Endothelial cell of umbilical vein (primary cell): ENCODE measurements around the gene TGIF1. TPM values are rescaled to one million over a fixed set of nuclear protein-coding genes. Genes with fewer than 3 reads are reported as not detected.
A peak's percentile ranks its signal among the peaks of the same experiment; 100 is the strongest.

Experiments
- BruUV-seq: library from RNA; stranded (reverse); fragments of 400-500 nt; replicated peaks from 2 replicates; lab custom pipeline; 2021; lab: Mats Ljungman, UMichigan
- CTCF ChIA-PET: fragments of 300-600, 350-600 bp; sonication (Branson Sonifier 250); formaldehyde crosslinking; loops from one replicate; lab custom pipeline; 2021; ENCODE audit warnings: antibody characterized with exemption, inconsistent platforms; lab: Charles Lee
- POLR2A ChIA-PET: fragments of 300-600, 350-600 bp; sonication (Branson Sonifier 250); formaldehyde crosslinking; loops from one replicate; lab custom pipeline; 2021; ENCODE audit warnings: antibody characterized with exemption, inconsistent platforms; lab: Charles Lee
- DNase-seq: peaks from one replicate; pipeline ENCODE4 v3.0.0-alpha.2; 2011; ENCODE audit warnings: low read depth, low spot score
- FAIRE-seq: peaks from 2 replicates; lab custom pipeline; 2011; peaks lifted over from hg19 to GRCh38; lab: Jason Lieb, UNC
- H2AFZ ChIP-seq: 2 replicates; pipeline ENCODE4 v1.6.0; 2012; ENCODE audit warnings: low read depth, low read length, control low read depth, inconsistent platforms
- H3K27ac ChIP-seq: 2 replicates; pipeline ENCODE4 v1.5.1; 2011; ENCODE audit warnings: low read depth, mild to moderate bottlenecking, control low read depth, low read length, moderate library complexity; ENCODE audit not compliant: insufficient read depth
- H3K27me3 ChIP-seq, 2 experiments: 2 replicates each; pipeline versions ENCODE4 v1.6.0 to v1.6.1; 2011; ENCODE audit warnings: low read length in 2 of 2, mixed read lengths in 1 of 2; ENCODE audit not compliant: control insufficient read depth in 2 of 2, insufficient read depth in 2 of 2
- H3K36me3 ChIP-seq, 2 experiments: 2 replicates in 1 of 2; 3 replicates in 1 of 2; pipeline ENCODE4 v1.5.1; 2011; ENCODE audit warnings: low read length in 2 of 2, mild to moderate bottlenecking in 1 of 2, moderate library complexity in 1 of 2; ENCODE audit not compliant: control insufficient read depth in 2 of 2, insufficient read depth in 2 of 2; ENCODE audit errors: extremely low read depth in 1 of 2
- H3K4me1 ChIP-seq: 3 replicates; pipeline ENCODE4 v1.5.1; 2011; ENCODE audit warnings: mild to moderate bottlenecking, low read length; ENCODE audit not compliant: control insufficient read depth, insufficient read depth; ENCODE audit errors: extremely low read depth
- H3K4me2 ChIP-seq: 2 replicates; pipeline ENCODE4 v1.6.1; 2011; ENCODE audit warnings: low read length, control low read depth, mixed read lengths; ENCODE audit not compliant: insufficient read depth
- H3K4me3 ChIP-seq, 3 experiments: fragments of 200-600 bp in 1 of 3; sonication (generic), shearing (Covaris generic) in 1 of 3; replicated peaks in 1 of 3; 2 replicates each; pipeline ENCODE4 v1.5.1; 2011 to 2016; ENCODE audit warnings: control low read depth in 3 of 3, low read length in 3 of 3, mild to moderate bottlenecking in 2 of 3, inconsistent platforms in 1 of 3, low read depth in 1 of 3, moderate library complexity in 1 of 3; ENCODE audit not compliant: insufficient read depth in 1 of 3
- H3K79me2 ChIP-seq: 2 replicates; pipeline ENCODE4 v1.6.0; 2012; ENCODE audit warnings: low read length, inconsistent platforms; ENCODE audit not compliant: control insufficient read depth, insufficient read depth
- H3K9ac ChIP-seq: replicated peaks from 2 replicates; pipeline ENCODE3; 2011; ENCODE audit warnings: low read length, control low read depth; ENCODE audit not compliant: insufficient read depth; ENCODE audit errors: extremely low read depth
- H3K9me1 ChIP-seq: replicated peaks from 3 replicates; pipeline ENCODE4 v1.6.0; 2011; ENCODE audit warnings: mild to moderate bottlenecking, low read length; ENCODE audit not compliant: control insufficient read depth, insufficient read depth; ENCODE audit errors: extremely low read depth
- H3K9me3 ChIP-seq: replicated peaks from 2 replicates; pipeline ENCODE4 v1.5.1; 2012; ENCODE audit warnings: low read length, inconsistent platforms; ENCODE audit not compliant: control insufficient read depth, insufficient read depth
- H4K20me1 ChIP-seq: replicated peaks from 2 replicates; pipeline ENCODE3; 2011; ENCODE audit warnings: mild to moderate bottlenecking, low read length; ENCODE audit not compliant: control insufficient read depth, insufficient read depth; ENCODE audit errors: extremely low read depth
- EZH2 ChIP-seq: IDR thresholded peaks from 2 replicates; pipeline ENCODE4 v1.6.1; 2012; ENCODE audit warnings: borderline replicate concordance, low read depth, mild to moderate bottlenecking, moderate library complexity, low read length, inconsistent platforms; ENCODE audit not compliant: severe bottlenecking
- FOS ChIP-seq: IDR thresholded peaks from 2 replicates; pipeline ENCODE4 v1.6.1; 2011; ENCODE audit warnings: mild to moderate bottlenecking, low read length, moderate library complexity, borderline replicate concordance; ENCODE audit not compliant: insufficient read depth
- GATA2 ChIP-seq: IDR thresholded peaks from 2 replicates; pipeline ENCODE4 v1.7.0; 2011; ENCODE audit warnings: low read depth, mild to moderate bottlenecking, moderate library complexity, mixed read lengths, low read length; ENCODE audit not compliant: insufficient read length, insufficient read depth
- JUN ChIP-seq: IDR thresholded peaks from 2 replicates; pipeline ENCODE4 v1.6.1; 2011; ENCODE audit warnings: borderline replicate concordance, low read depth; ENCODE audit not compliant: insufficient read length, insufficient read depth
- MYC ChIP-seq: IDR thresholded peaks from one replicate; pipeline ENCODE4 v1.6.1; 2011; ENCODE audit warnings: mild to moderate bottlenecking, low read depth, low read length
- POLR2A ChIP-seq: IDR thresholded peaks from 2 replicates; pipeline ENCODE4 v1.6.1; 2012; ENCODE audit warnings: low read depth, mild to moderate bottlenecking, control low read depth, low read length
- POLR2AphosphoS5 ChIP-seq: IDR thresholded peaks from 2 replicates; pipeline ENCODE4 v1.6.1; 2012; ENCODE audit warnings: low read depth, mild to moderate bottlenecking, control low read depth, low read length, moderate library complexity; ENCODE audit not compliant: insufficient read depth
- dilution Hi-C: fragments of 300-500 bp; cut with MboI; formaldehyde crosslinking; loops from one replicate; pipeline ENCODE4 v1.15.0; 2019; ENCODE audit warnings: low sequenced_read_pairs; ENCODE audit not compliant: extremely low pct_ligation_motif_present
- intact Hi-C: fragments of 100-400 bp; cut with micrococcal nuclease; formaldehyde crosslinking; loops from one replicate; pipeline ENCODE4 v1.10.0; 2022
- polyA plus RNA-seq, 4 experiments: library from polyadenylated mRNA; depleted of rRNA in 3 of 4; stranded (reverse) in 3 of 4; unstranded in 1 of 4; fragments of >200 nt; gene quantifications; 2 replicates each; pipeline versions ENCODE4 v1.2.1 to v1.2.3, GENCODE V29; 2011 to 2012; ENCODE audit warnings: missing spikeins in 1 of 4
- total RNA-seq: library from RNA; stranded (reverse); gene quantifications from 2 replicates; pipeline ENCODE4 v1.2.3, GENCODE V29; 2021
- TF ChIP-seq, protein P1 (sequence below): IDR thresholded peaks from 2 replicates; pipeline ENCODE4 v1.6.1; 2011; ENCODE audit not compliant: insufficient read depth, insufficient read length
- TF ChIP-seq, protein P2 (sequence below), 2 donors: IDR thresholded peaks; 1 replicate in 1 of 2; 2 replicates in 1 of 2; pipeline ENCODE4 v1.5.1; 2011; ENCODE audit warnings: low read length in 2 of 2, mild to moderate bottlenecking in 2 of 2, moderate library complexity in 2 of 2, control low read depth in 1 of 2, inconsistent platforms in 1 of 2, low read depth in 1 of 2; ENCODE audit not compliant: insufficient read depth in 1 of 2; ENCODE audit errors: extremely low read depth in 1 of 2

Gene TGIF1
- total and polyA plus RNA-seq, 2 donors (not counting 3 experiments of a cell fraction or from before 2014, with no cell fraction given) = 75.6 to 96.6 TPM

DNA sequence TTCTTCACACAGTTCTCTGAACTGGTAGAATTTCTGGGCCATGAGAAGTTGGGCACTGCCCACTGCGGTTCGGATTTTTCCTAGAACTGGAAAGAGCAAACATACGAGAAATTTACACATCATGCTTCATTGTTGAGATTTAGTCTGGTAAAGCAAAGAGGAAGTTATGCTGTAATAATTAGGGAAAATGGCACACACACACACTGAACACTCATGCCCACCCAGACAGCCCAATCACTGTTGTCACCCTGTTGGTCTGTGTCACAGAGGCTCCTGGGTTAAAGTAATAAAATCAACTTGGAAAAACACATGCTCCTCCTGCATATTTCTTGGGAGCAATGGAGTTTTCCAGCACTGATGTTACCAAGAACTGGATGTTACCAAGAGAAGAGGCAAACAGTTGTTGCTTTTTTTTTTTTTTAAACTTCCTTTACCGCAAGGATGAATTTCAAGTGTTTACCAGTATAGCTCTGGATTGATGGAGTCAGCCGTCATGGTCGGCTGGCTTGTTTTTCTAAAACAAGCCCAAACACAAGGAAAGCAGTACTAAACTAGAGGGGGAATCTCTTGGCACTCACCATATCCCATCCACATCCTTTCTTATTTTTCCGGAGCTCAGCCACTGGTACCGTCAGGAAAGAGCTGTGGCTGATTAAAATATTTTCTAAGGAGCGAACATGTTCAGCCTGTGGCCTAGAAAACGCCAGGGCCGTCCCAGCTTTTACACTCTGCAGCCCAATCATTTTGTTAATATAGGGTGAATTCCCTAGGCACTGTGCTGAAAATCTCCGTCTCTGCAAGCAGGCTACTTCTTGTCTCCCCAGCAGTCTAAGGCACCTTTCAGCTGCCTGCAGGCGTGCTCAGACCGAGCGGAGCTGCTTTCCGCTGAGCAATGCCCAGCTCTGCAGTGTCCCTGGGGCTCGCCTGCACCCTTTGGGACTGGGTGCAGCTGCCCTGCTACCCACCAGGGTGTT is 58.9 kb downstream of the TGIF1 start:
- no peaks in the 10 kb centered on the region for H3K36me3 ChIP-seq
- dilution Hi-C loops = no loop called here
- H3K79me2 ChIP-seq = no peaks in the 10 kb centered on the region
- ChIA-PET POLR2A (no interaction called here), CTCF (interaction anchor here (0.7 to 1.4 kb wide), 3 partner anchors 9 to 85 kb away, joined by 3 to 5 read pairs (median 3); no protein-coding TSS in a partner anchor)
- no peak overlapping the region for H3K4me3 ChIP-seq
- H3K9me1 ChIP-seq = no peaks in the 10 kb centered on the region
- no peaks in the 10 kb centered on the region for H3K9me3 ChIP-seq
- no peak overlapping the region for H3K4me2 ChIP-seq
- BruUV-seq = no TSS peak
- intact Hi-C loops = no loop called here
- H4K20me1 ChIP-seq = no peaks in the 10 kb centered on the region
- no peak overlapping the region for H3K27ac ChIP-seq
- no peaks in the 10 kb centered on the region for H3K4me1 ChIP-seq
- H2AFZ ChIP-seq = peak overlapping the region; percentile 11
- FAIRE-seq (no peak), DNase-seq (no peak)
- H3K9ac ChIP-seq = no peak overlapping the region
- no peak for TF ChIP-seq GATA2
- TF ChIP-seq FOS = no peak
- TF ChIP-seq, protein P1, sequence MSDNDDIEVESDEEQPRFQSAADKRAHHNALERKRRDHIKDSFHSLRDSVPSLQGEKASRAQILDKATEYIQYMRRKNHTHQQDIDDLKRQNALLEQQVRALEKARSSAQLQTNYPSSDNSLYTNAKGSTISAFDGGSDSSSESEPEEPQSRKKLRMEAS = no peak
- TF ChIP-seq POLR2AphosphoS5 = no peak
- TF ChIP-seq EZH2 = no peak
- no peak for TF ChIP-seq MYC
- no peak for TF ChIP-seq POLR2A
- TF ChIP-seq, protein P2, sequence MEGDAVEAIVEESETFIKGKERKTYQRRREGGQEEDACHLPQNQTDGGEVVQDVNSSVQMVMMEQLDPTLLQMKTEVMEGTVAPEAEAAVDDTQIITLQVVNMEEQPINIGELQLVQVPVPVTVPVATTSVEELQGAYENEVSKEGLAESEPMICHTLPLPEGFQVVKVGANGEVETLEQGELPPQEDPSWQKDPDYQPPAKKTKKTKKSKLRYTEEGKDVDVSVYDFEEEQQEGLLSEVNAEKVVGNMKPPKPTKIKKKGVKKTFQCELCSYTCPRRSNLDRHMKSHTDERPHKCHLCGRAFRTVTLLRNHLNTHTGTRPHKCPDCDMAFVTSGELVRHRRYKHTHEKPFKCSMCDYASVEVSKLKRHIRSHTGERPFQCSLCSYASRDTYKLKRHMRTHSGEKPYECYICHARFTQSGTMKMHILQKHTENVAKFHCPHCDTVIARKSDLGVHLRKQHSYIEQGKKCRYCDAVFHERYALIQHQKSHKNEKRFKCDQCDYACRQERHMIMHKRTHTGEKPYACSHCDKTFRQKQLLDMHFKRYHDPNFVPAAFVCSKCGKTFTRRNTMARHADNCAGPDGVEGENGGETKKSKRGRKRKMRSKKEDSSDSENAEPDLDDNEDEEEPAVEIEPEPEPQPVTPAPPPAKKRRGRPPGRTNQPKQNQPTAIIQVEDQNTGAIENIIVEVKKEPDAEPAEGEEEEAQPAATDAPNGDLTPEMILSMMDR (IDR thresholded peaks at IDR 0.05; ENCODE audit: extremely low read depth in 1 of 2, insufficient read depth in 1 of 2, low read depth in 1 of 2, low read length in 2 of 2) = no peak
- no peak for TF ChIP-seq JUN
- no peaks in the 10 kb centered on the region for H3K27me3 ChIP-seq

Other genes with a start within 250 kb of the TGIF1 start
- gene MYOM1, start 230.2 kb upstream of the TGIF1 start, total RNA-seq = not detected in 2 replicates
- gene MYOM1, start 230.2 kb upstream of the TGIF1 start, polyA plus RNA-seq = 0.05 and 0.08 TPM in 2 replicates
- gene MYL12A, start 202.4 kb upstream of the TGIF1 start, total RNA-seq = 793 and 796 TPM in 2 replicates
- gene MYL12A, start 202.4 kb upstream of the TGIF1 start, polyA plus RNA-seq = 532 and 597 TPM in 2 replicates
- gene MYL12B, start 188.0 kb upstream of the TGIF1 start, total RNA-seq = 634 and 638 TPM in 2 replicates
- 681 and 724 TPM in 2 replicates for gene MYL12B, start 188.0 kb upstream of the TGIF1 start, polyA plus RNA-seq